ENCODE results near the gene ALPI. TPM values are rescaled to one million over a fixed set of nuclear protein-coding genes. Genes with fewer than 3 reads are reported as not detected.
"Not testable (repeated sequence)": the region's sequence is repeated elsewhere in the genome, so short reads cannot be mapped to it uniquely, and the experiment has no call there.

Gene ALPI
- total and polyA plus RNA-seq, 8 donors: not detected

DNA sequence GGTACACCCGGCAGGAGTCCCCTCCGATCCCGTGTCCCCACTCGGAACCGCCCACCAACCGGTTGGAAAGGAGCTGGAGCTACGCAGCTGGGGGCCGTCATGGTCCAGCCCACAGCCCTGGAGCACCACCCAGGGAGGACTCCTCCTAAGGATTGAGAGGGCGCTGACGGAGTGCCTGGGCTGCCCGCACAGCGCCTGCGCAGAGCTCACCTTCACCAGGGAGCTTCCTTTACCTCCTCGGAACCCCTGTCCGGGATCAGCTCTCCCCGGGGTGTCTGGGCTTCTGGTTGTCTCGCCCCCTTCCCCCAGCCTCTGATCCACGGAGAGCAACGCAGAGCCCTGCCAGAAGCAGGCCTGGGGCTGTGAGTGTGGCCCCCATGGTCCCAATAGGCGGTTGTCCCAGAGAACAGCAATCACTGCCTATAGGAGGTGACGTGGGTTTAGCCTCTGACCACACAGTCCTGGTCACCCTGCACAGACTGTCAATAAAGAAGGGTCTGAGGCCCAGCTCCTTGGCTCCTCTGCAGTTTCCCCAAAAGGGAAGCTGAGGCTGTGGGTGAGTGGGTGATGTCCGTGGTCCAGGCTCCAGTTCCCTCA lies 34.7 kb upstream of the ALPI start:
- DNase-seq: peak in 1 of 6 donors; percentile 62
- Histone ChIP-seq H3K27ac (no peak overlapping the region), H3K9me3 (no peaks in the 10 kb centered on the region), H3K4me3 (peak overlapping the region; percentile 5 to 49 (median 18)), H3K4me1 (peaks cover 0 to 11% (median 0%) of the 10 kb centered on the region in 3 donors), H3K36me3 (no peaks in the 10 kb centered on the region), H3K27me3 (peaks cover 0 to 22% (median 4%) of the 10 kb centered on the region in 4 donors)
- peak in 3 of 4 donors; percentile 48 to 58 (median 58) for ATAC-seq
- intact Hi-C loops (cut with DNase I): no loop called here
- 19 to 22% methylated on average over 22 of the region's 22 CpGs for WGBS, 2 donors
- no peak for FAIRE-seq
- TF ChIP-seq, protein P1, sequence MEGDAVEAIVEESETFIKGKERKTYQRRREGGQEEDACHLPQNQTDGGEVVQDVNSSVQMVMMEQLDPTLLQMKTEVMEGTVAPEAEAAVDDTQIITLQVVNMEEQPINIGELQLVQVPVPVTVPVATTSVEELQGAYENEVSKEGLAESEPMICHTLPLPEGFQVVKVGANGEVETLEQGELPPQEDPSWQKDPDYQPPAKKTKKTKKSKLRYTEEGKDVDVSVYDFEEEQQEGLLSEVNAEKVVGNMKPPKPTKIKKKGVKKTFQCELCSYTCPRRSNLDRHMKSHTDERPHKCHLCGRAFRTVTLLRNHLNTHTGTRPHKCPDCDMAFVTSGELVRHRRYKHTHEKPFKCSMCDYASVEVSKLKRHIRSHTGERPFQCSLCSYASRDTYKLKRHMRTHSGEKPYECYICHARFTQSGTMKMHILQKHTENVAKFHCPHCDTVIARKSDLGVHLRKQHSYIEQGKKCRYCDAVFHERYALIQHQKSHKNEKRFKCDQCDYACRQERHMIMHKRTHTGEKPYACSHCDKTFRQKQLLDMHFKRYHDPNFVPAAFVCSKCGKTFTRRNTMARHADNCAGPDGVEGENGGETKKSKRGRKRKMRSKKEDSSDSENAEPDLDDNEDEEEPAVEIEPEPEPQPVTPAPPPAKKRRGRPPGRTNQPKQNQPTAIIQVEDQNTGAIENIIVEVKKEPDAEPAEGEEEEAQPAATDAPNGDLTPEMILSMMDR (IDR thresholded peaks at IDR 0.05): no peak

DNA sequence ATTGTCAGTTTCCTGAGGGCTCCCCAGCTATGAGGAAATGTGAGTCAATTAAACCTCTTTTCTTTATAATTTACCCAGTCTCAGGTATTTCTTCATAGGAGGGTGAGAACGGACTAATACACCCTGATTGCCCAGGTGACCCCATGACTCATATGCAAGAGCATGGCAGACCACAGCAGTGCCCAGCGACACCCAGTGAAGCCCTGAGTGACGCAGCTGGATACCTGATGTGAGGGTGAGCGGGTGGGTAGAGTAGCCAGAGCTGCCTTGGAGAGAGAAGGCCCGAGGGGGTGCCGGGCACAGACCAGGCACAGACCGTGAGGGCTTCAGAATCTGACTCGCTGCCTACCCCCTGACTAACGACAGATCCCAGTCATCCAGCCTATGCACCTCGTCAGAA lies 33.9 kb upstream of the ALPI start:
- H3K9me3 ChIP-seq: no peaks in the 10 kb centered on the region
- WGBS, 2 donors: 85 to 88% methylated on average over 10 of the region's 10 CpGs
- H3K4me1 ChIP-seq: peaks cover 0 to 11% (median 0%) of the 10 kb centered on the region in 3 donors
- intact Hi-C loops (cut with DNase I): no loop called here
- TF ChIP-seq, protein P1 (IDR thresholded peaks at IDR 0.05): no peak
- H3K4me3 ChIP-seq: no peak overlapping the region
- ATAC-seq: no peak
- no peak for DNase-seq
- H3K27me3 ChIP-seq: peaks cover 0 to 22% (median 4%) of the 10 kb centered on the region in 4 donors
- no peak overlapping the region for H3K27ac ChIP-seq
- FAIRE-seq: no peak
- H3K36me3 ChIP-seq: no peaks in the 10 kb centered on the region

DNA sequence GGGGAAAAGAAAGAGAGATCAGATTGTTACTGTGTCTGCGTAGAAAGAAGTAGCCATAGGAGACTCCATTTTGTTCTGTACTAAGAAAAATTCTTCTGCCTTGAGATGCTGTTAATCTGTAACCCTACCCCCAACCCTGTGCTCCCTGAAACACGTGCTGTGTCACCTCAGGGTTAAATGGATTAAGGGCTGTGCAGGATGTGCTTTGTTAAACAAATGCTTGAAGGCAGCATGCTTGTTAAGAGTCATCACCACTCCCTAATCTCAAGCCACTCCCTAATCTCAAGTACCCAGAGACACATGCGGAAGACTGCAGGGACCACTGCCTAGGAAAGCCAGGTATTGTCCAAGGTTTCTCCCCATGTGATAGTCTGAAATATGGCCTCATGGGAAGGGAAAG lies 33.0 kb upstream of the ALPI start:
- H3K36me3 ChIP-seq; H3K9me3 ChIP-seq; H3K4me3 ChIP-seq; H3K27ac ChIP-seq; FAIRE-seq; intact Hi-C loops (cut with DNase I); DNase-seq; ATAC-seq: not testable (repeated sequence)
- H3K4me1 ChIP-seq: peaks cover 0 to 11% (median 0%) of the 10 kb centered on the region in 3 donors
- 36 to 39% methylated on average over 3 of the region's 3 CpGs for WGBS, 2 donors
- peaks cover 0 to 22% (median 4%) of the 10 kb centered on the region in 4 donors for H3K27me3 ChIP-seq

- Histone ChIP-seq H3K4me1 (peaks cover 0 to 11% (median 0%) of the 10 kb centered on the region in 3 donors), H3K27me3 (peaks cover 0 to 22% (median 4%) of the 10 kb centered on the region in 4 donors)
- ATAC-seq; H3K36me3 ChIP-seq; H3K4me3 ChIP-seq; H3K27ac ChIP-seq; H3K9me3 ChIP-seq; DNase-seq; FAIRE-seq; intact Hi-C loops (cut with DNase I): not testable (repeated sequence)
- WGBS, 2 donors: 19 to 24% methylated on average over 6 to 7 of the region's 7 CpGs
Observed at GRCh38 chr2:232423407-232423806, 32.5 kb upstream of the ALPI start.

- peaks cover 0 to 4% (median 0%) of the 10 kb centered on the region in 4 donors for H3K27me3 ChIP-seq
- intact Hi-C loops (cut with DNase I): loop anchor here in 2 of 3 donors (10.0 kb wide), 2 partner anchors 97 to 527 kb away; no protein-coding TSS in a partner anchor
- ATAC-seq (no peak), DNase-seq (peak in 1 of 6 donors; percentile 44), FAIRE-seq (no peak)
- no peak overlapping the region for H3K4me3 ChIP-seq
- no peaks in the 10 kb centered on the region for H3K36me3 ChIP-seq
- no peaks in the 10 kb centered on the region for H3K9me3 ChIP-seq
- no peaks in the 10 kb centered on the region for H3K4me1 ChIP-seq
- 80 to 83% methylated on average over 16 of the region's 16 CpGs for WGBS, 2 donors
- H3K27ac ChIP-seq: no peak overlapping the region
- TF ChIP-seq, protein P1 (IDR thresholded peaks at IDR 0.05): no peak
Observed at GRCh38 chr2:232431705-232432590, 24.0 kb upstream of the ALPI start.
